Suprapubic skin (tissue), 4 donors: ENCODE results near the gene VWF. TPM values are rescaled to one million over a fixed set of nuclear protein-coding genes. Genes with fewer than 3 reads are reported as not detected.

Source experiments
- DNase-seq, 2 donors: peaks; one replicate each; pipeline ENCODE4 v3.0.0-alpha.2; 2019; ENCODE audit warnings: low spot score in 2 of 2
- H3K27ac ChIP-seq: fragments of 200-600 bp; sonication (generic); one replicate; pipeline ENCODE4 v1.5.1; 2019
- H3K27me3 ChIP-seq: fragments of 200-600 bp; sonication (generic); one replicate; pipeline ENCODE4 v1.5.1; 2019
- H3K36me3 ChIP-seq: fragments of 200-600 bp; sonication (generic); one replicate; pipeline ENCODE4 v1.5.1; 2019
- H3K4me1 ChIP-seq: fragments of 200-600 bp; sonication (generic); one replicate; pipeline ENCODE4 v1.5.1; 2019
- H3K4me3 ChIP-seq: fragments of 200-600 bp; sonication (generic); one replicate; pipeline ENCODE4 v1.5.1; 2019; ENCODE audit warnings: mild to moderate bottlenecking
- H3K9me3 ChIP-seq: fragments of 200-600 bp; sonication (generic); one replicate; pipeline ENCODE4 v1.5.1; 2019
- EP300 ChIP-seq: sonication (generic); formaldehyde crosslinking; IDR thresholded peaks from one replicate; pipeline ENCODE4 v1.6.1; 2017; ENCODE audit warnings: antibody characterized with exemption
- POLR2A ChIP-seq, 2 donors: fragments of 450-650 bp; IDR thresholded peaks; one replicate each; pipeline ENCODE4 v1.6.1; 2017; ENCODE audit warnings: antibody characterized with exemption in 2 of 2, mild to moderate bottlenecking in 2 of 2, moderate library complexity in 2 of 2
- POLR2AphosphoS5 ChIP-seq, 3 donors: sonication (generic); formaldehyde crosslinking; IDR thresholded peaks; one replicate each; pipeline ENCODE4 v1.6.1; 2017; ENCODE audit warnings: antibody characterized with exemption in 3 of 3
- WGBS: methylation state at CpG from one replicate; pipeline ENCODE4 v1.1.5; 2018; 5-methylcytosine and 5-hydroxymethylcytosine counted together
- total RNA-seq, 4 donors: library from RNA; depleted of rRNA; stranded (reverse); fragments of >200 nt; gene quantifications; one replicate each; pipeline ENCODE4 v1.1.0, GENCODE V29; 2016
- TF ChIP-seq, protein P1 (sequence below), 2 donors: fragments of 200-600 bp in 1 of 2; fragments of 450-650 bp in 1 of 2; sonication (generic) in 1 of 2; IDR thresholded peaks; one replicate each; pipeline ENCODE4 v1.5.1; 2016 to 2019; ENCODE audit warnings: antibody characterized with exemption in 2 of 2, mild to moderate bottlenecking in 1 of 2, moderate library complexity in 1 of 2

Gene VWF
- total RNA-seq, 4 donors from 2014 or later, result 35.5 to 91.7 (median 61.7) TPM

DNA sequence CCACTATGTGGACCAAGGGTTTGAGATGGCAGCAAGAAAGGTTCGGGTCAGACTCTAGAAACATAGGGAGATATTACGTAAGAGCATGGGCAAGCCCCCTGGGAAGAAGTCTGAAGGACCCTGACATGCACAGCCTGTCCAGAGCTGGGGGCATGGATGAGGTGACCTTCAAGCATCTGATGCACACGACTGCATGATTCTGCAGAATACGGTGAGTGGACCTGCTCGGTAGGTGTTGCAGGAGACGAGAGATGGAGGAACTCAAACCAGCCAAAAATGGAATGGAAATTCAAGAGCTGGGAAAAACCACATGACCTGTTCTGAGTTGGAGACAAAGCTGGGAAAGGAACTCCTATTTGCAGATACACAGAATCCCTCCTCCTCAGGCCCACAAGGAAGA, 223.1 kb downstream of the VWF start:
- H3K4me3 ChIP-seq, result no peak overlapping the region
- DNase-seq, result no peak
- no peaks in the 10 kb centered on the region for H3K4me1 ChIP-seq
- TF ChIP-seq, protein P1, sequence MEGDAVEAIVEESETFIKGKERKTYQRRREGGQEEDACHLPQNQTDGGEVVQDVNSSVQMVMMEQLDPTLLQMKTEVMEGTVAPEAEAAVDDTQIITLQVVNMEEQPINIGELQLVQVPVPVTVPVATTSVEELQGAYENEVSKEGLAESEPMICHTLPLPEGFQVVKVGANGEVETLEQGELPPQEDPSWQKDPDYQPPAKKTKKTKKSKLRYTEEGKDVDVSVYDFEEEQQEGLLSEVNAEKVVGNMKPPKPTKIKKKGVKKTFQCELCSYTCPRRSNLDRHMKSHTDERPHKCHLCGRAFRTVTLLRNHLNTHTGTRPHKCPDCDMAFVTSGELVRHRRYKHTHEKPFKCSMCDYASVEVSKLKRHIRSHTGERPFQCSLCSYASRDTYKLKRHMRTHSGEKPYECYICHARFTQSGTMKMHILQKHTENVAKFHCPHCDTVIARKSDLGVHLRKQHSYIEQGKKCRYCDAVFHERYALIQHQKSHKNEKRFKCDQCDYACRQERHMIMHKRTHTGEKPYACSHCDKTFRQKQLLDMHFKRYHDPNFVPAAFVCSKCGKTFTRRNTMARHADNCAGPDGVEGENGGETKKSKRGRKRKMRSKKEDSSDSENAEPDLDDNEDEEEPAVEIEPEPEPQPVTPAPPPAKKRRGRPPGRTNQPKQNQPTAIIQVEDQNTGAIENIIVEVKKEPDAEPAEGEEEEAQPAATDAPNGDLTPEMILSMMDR (IDR thresholded peaks at IDR 0.05), result no peak
- TF ChIP-seq POLR2A (IDR thresholded peaks at IDR 0.05) (no peak), EP300 (no peak), POLR2AphosphoS5 (IDR thresholded peaks at IDR 0.05) (no peak)
- 91% methylated on average over 6 of the region's 6 CpGs for WGBS
- H3K9me3 ChIP-seq, result no peaks in the 10 kb centered on the region
- H3K27ac ChIP-seq, result no peak overlapping the region
- H3K36me3 ChIP-seq, result no peaks in the 10 kb centered on the region
- H3K27me3 ChIP-seq, result peaks cover 15% of the 10 kb centered on the region

DNA sequence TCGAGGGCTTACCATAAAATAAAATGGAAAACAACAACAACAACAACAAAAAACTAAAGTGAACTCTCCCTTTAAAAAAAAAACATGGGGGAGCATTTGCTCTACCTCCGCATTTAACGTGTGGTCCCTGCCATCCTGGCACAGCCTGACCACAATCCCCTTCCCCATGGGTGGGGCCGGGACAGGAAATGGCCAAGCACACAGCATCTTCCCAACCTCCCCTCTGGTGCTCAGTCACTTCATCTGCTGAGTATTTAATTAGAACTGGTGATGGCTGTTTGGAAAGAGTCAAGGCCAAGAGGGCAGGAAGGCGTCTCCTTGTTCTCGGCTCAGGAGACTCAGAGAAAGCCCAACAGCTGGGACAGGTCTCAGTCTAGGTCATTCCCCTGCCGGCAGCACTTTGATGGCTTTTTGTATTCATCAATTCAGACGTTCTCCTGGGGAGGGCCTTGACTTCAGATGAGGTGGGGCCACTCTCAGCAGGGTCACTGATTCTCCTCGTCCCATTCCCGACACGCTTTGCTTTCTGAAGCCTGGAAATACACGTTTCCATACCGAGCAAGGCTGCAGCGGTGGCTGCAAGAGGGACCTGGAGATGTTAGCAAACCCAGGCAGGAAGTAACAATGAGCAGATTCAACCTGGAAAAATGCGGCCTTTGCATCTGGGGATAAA, 223.8 kb downstream of the VWF start:
- H3K27me3 ChIP-seq, result peaks cover 16% of the 10 kb centered on the region
- H3K9me3 ChIP-seq, result no peaks in the 10 kb centered on the region
- TF ChIP-seq POLR2AphosphoS5 (IDR thresholded peaks at IDR 0.05) (no peak), POLR2A (IDR thresholded peaks at IDR 0.05) (no peak), EP300 (no peak)
- TF ChIP-seq, protein P1 (IDR thresholded peaks at IDR 0.05), result no peak
- no peak overlapping the region for H3K4me3 ChIP-seq
- H3K27ac ChIP-seq, result no peak overlapping the region
- no peaks in the 10 kb centered on the region for H3K36me3 ChIP-seq
- no peak for DNase-seq
- 81% methylated on average over 14 of the region's 15 CpGs for whole genome bisulfite sequencing
- no peaks in the 10 kb centered on the region for H3K4me1 ChIP-seq

DNA sequence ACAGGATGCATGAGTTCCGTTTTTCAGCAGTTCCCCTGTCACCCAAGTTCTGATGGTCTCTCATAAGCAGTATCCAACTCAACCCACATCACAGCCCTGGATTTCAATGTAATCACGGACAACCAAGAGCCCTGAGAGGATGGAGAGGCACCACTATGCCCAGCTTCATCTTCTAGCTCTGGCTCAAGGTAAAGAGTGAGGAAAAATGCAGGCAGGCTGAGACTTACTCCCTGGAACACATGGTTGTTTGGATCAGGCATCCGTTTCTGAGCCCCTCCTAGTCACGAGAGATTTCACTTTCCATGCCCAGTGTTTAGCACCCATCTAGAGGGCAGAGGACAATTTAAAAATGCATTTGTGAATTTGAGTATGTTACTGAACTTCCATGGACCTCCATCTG, 224.4 kb downstream of the VWF start:
- TF ChIP-seq, protein P1 (IDR thresholded peaks at IDR 0.05), result no peak
- TF ChIP-seq EP300, result no peak
- TF ChIP-seq POLR2A (IDR thresholded peaks at IDR 0.05), result no peak
- TF ChIP-seq POLR2AphosphoS5 (IDR thresholded peaks at IDR 0.05), result no peak
- Histone ChIP-seq H3K27me3 (peaks cover 18% of the 10 kb centered on the region), H3K9me3 (no peaks in the 10 kb centered on the region), H3K4me3 (no peak overlapping the region), H3K36me3 (no peaks in the 10 kb centered on the region), H3K4me1 (no peaks in the 10 kb centered on the region), H3K27ac (no peak overlapping the region)
- no peak for DNase-seq
- WGBS, result 47% methylated on average over 4 of the region's 4 CpGs

DNA sequence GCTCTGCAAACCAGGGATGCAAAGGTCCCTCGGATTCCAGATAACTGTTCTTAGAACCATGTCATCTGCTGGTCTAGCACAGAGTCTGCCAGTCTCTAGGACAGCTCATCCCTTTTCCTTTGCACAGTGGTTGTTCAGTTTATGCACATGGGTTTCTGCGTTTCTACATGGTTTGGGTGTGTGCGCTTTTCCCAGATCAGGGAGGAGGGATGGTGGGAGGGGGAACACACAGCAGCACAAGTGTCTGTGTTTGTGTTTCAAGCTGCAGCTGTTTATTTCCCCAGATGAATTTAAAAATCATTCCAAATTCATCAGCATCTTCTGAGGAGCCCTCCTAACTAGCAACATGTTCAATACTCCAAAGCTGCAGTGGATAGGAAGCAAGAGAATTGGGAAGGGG, 224.8 kb downstream of the VWF start:
- Histone ChIP-seq H3K27me3 (peaks cover 15% of the 10 kb centered on the region), H3K36me3 (no peaks in the 10 kb centered on the region), H3K9me3 (no peaks in the 10 kb centered on the region), H3K4me3 (no peak overlapping the region), H3K27ac (no peak overlapping the region), H3K4me1 (no peaks in the 10 kb centered on the region)
- TF ChIP-seq EP300, result no peak
- no peak for TF ChIP-seq POLR2AphosphoS5 (IDR thresholded peaks at IDR 0.05)
- TF ChIP-seq, protein P1 (IDR thresholded peaks at IDR 0.05), result no peak
- no peak for TF ChIP-seq POLR2A (IDR thresholded peaks at IDR 0.05)
- 71% methylated on average over 3 of the region's 3 CpGs for WGBS
- no peak for DNase-seq

DNA sequence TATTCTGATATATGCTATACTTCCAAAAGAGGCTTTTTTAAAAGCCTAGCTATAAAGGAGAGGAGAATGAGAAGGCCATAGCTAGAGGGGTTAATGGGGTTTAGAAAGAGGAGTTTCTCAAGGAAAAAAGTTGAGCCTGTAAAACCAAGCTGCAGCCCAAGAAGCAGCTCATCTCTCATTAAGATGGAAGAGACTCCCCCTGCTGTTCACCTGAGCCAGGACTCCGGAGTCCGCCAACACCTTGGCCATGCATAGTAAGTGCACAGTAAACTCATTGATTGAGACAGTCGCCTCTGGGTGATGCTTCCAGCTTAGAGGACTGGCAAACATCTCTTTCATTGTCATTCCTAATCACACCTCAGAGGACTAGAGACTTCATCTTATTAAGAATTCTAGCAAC, 225.6 kb downstream of the VWF start:
- Histone ChIP-seq H3K27ac (no peak overlapping the region), H3K4me3 (no peak overlapping the region), H3K9me3 (no peaks in the 10 kb centered on the region), H3K27me3 (peaks cover 15% of the 10 kb centered on the region), H3K4me1 (no peaks in the 10 kb centered on the region), H3K36me3 (no peaks in the 10 kb centered on the region)
- WGBS, result 94% methylated on average over 3 of the region's 3 CpGs
- no peak for DNase-seq
- TF ChIP-seq, protein P1 (IDR thresholded peaks at IDR 0.05), result no peak
- TF ChIP-seq EP300 (no peak), POLR2AphosphoS5 (IDR thresholded peaks at IDR 0.05) (no peak), POLR2A (IDR thresholded peaks at IDR 0.05) (no peak)

Other genes starting within 250 kb of the VWF start
- gene ANO2, start 179.4 kb downstream of the VWF start, total RNA-seq, result 1 to 10 TPM; 1.1 to 9.7 (median 2.0) TPM
- gene CD9, start 75.7 kb upstream of the VWF start, total RNA-seq, result 100 to 1,000 TPM; 420 to 548 (median 475) TPM
- gene PLEKHG6, start 186.0 kb upstream of the VWF start, total RNA-seq, result 10 to 100 TPM; 12.4 to 29.9 (median 27.8) TPM
- gene TNFRSF1A, start 217.4 kb upstream of the VWF start, total RNA-seq, result 100 to 1,000 TPM; 276 to 352 (median 281) TPM